G401 (cell line): ENCODE results near the gene SMARCAD1. TPM values are rescaled to one million over a fixed set of nuclear protein-coding genes. Genes with fewer than 3 reads are reported as not detected.
"Not testable (repeated sequence)": the region's sequence is repeated elsewhere in the genome, so short reads cannot be mapped to it uniquely, and the experiment has no call there.

ENCODE experiments used
- DNase-seq: peaks from one replicate; pipeline ENCODE4 v3.0.0-alpha.2; 2015; ENCODE audit warnings: low spot score
- in situ Hi-C: cut with HindIII; loops from 2 replicates; pipeline ENCODE4 v1.10.0; 2016; ENCODE audit warnings: low sequenced_read_pairs, mixed read lengths
- total RNA-seq: library from RNA; depleted of rRNA; stranded (reverse); fragments of >200 nt; shearing (Covaris generic); gene quantifications from 2 replicates; pipeline ENCODE4 v1.2.3, GENCODE V29; 2014; rRNA removed

SMARCAD1 gene
- total RNA-seq, 1 experiment from 2014 or later: 39.8 TPM

DNA sequence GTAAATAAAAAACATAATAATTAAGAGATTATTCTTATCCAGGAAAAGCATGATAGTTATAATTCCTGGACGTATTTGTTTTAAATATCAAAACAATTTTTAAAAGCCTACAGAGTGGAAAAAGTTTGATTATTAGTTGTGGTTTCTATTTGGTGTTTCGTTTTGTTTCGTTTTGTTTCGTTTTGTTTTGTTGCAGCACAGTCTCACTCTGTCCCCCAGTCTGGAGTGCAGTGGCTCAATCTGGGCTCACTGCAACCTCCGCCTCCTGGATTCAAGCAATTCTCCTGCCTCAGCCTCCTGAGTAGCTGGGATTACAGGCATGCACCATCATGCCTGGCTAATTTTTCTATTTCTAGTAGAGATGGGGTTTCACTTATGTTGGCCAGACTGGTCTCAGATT lies 129.1 kb downstream of the SMARCAD1 start:
- in situ Hi-C loops, DNase-seq: not testable (repeated sequence)

DNA sequence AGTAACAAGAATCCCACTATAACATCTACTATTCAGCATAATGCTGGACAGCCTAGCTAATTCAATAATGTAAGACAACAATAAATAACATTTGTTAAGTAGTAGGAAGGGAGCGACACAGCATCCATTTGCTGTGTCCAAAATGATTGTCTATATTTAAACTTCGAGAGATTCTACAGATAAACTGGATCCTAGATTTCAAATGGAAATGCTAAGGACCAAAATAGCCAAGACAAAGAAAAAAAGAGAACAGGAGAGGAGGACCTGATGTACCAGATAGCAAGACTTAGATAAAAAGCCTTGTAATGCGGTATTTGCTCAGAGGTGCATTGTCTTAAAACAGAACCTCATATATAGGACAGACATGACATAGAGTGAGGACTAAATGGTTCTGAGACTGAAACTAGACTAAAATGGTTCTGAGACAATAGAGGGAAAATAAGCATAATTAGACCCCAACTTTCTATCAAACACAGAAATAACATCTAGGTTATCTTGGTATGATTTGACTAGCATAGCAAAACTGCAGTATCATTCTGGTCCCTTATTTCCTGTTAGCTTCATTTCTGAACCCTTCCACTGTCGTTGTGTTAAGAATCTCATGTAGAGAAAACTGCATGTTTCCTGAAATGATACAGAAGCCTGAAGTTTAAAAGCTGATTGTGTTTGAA lies 131.2 kb downstream of the SMARCAD1 start:
- in situ Hi-C loops: no loop called here
- no peak for DNase-seq

DNA sequence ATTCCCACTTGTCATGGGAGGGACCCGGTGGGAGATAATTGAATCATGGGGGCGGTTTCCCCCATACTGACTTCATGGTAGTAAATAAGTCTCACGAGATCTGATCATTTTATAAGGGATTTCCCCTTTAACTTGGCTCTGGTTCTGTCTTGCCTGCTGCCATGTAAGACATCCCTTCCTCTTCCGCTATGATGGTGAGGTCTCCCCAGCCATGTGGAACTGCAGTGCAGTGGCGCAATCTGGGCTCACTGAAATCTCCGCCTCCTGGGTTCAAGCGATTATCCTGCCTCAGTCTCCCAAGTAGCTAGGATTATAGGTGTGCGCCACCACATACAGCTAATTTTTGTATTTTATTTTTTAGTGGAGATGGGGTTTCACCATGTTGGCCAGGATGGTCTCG lies 132.1 kb downstream of the SMARCAD1 start:
- no peak for DNase-seq
- in situ Hi-C loops: no loop called here

Other genes starting within 250 kb of the SMARCAD1 start
- not detected in 2 replicates for gene HPGDS, start 135.0 kb downstream of the SMARCAD1 start, total RNA-seq
- gene PDLIM5, start 244.1 kb downstream of the SMARCAD1 start, total RNA-seq: 0.06 TPM in 1 of 2 replicates, not detected in the other